GM21360 (cell line): ENCODE data around the gene PTBP3.
"Not testable (repeated sequence)": the region's sequence is repeated elsewhere in the genome, so short reads cannot be mapped to it uniquely, and the experiment has no call there.

Experiments used
- ATAC-seq: cut with Tn5 transposase; IDR thresholded peaks from one replicate; pipeline ENCODE4 v1.9.1; 2021; ENCODE audit warnings: mild to moderate bottlenecking, moderate library complexity; ENCODE audit not compliant: unreplicated experiment

Gene PTBP3

DNA sequence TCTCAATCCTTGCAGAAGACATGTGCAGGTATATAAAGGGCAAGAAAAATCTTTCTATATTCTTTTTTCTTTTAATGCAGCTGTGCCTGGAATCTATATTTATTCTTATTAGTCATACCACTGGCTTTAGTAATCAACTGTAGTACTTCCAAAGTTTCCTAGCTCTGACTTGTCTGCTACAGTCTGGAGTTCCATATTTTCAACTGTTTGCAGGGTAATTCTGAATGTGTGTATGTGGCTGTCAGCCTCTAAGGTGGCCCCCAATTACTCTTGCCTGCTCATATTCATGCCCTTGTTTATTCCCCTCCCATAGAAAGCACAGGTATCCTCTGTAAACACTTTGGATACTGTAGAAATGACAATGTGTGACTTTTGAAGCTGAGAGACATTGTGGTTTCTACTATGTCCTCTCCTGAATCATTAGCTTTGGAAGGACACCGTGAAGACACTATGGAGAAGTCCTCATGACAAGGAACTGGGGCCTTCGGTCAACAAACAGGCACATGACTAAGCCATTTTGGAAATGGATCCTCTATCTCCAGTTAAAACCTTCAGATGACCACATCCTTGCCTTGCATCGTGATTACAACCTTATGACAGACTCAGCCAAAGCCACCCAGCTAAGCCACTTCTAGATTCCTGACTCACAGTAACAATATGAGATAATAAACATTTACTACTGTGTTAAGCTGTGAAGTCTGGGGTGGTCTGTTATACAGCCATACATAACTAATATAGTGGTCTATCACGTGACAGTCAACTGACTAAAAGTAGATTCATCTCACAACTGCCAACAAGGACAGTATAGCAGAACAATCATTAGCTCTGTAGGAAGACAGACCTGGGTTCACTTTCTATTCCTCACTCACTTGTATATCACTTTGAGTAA lies 108.8 kb downstream of the PTBP3 start:
- ATAC-seq = peak; percentile 58

DNA sequence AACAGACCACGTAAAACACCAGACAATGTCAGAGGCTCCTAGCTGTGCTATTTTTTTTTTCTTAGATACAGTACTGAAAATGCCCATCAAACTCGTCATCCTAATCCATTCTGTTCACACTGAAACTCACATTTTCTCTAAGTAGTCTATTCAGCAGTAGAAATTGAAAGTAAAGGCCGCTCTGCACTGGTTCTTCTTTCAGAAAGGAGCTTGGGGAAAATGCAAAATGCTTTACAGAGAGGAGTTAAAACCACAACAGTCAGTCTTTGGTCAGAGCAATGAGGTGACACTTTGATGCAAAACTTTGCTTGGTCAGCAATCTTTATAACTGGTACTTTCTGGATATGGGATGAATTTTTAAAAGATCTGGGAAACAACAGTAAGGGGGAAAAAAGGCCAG lies 114.5 kb downstream of the PTBP3 start:
- ATAC-seq = peak; percentile 88

DNA sequence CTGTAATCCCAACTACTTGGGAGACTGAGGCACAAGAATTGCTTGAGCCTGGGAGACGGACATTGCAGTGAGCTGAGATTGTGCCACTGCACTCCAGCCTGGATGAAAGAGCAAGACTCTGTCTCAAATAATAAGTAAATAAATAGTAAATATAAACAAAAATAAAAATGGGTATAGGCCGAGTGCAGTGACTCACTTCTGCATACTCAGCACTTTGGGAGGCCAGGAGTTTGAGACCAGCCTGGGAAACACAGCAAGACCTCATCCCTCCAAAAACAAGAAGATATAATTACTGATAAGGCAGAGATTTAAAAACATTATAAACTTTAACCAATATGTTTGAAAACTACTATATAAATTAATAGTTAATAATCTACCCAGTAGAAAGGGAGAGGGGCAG lies 120.5 kb downstream of the PTBP3 start:
- ATAC-seq = no peak

DNA sequence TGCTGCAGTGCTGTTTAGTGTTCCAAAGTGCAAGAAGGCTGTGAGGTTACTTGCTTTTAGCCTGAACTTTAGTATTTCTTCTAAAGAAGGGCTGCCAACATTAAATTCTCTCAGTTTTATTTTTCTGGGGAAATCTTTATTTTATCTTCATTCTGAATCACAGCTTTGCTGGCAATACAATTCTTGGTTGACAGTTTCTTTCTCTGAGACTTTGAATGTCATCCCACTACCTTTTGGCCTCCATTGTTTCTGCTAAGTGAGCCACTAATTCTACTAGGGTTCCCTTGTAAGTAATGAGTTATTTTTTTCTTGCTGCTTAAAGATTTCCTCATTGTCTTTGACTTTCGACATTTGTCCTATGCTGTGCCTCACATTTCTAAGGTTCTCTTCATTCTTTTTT lies 126.0 kb downstream of the PTBP3 start:
- ATAC-seq = no peak

DNA sequence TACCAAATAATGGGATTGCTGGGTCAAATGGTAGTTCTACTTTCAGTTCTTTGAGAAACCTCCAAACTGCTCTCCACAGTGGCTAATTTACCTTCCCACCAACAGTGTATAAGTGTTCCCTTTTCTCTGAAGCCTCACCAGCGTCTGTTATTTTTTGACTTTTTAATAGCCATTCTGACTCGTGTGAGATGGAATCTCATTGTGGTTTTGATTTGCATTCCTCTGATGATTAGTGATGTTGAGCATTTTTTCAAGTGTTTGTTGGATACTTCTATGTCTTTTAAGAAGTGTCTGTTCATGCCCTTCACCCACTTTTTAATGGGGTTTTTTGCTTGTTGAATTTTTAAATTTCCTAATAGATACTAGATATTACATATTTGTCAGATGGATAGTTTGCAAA lies 129.9 kb downstream of the PTBP3 start:
- no peak for ATAC-seq

DNA sequence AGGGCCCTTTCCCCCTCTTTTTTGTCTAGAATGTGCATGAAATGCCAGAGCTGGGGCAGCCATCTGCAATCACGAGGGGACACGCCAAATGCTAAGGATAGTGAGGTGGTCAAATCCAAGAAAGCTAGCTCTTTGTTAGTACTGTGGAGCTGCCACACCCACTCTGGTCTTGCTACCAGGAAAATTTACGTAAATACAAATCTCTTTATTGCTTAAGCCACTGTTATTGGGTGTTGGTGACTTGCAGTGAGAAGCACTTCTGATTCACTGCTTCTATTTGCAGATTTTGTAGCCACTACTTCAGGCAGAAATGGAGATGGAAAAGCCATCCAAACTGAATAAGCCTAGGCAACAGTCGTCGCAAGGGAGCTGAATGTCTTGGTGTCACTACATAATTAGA lies 132.7 kb downstream of the PTBP3 start:
- ATAC-seq = no peak

DNA sequence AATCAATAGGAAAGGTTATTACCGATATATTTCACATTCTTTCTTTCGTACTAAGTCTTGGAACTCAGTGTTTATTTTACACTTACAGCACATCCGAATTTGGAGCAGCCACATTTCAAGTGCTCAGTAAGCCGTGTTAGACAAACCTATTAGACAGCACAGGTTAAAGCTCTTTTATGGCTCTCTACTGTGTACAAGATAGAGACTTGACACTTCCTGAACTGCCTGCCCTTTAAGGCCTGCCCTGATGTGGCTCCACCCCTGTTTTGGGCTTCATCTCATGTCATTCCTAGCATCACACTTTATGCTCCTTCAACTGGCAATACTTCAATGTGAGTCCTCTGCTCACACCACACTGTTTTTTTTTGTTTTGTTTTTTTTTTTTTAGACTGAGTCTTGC lies 134.8 kb downstream of the PTBP3 start:
- no peak for ATAC-seq

DNA sequence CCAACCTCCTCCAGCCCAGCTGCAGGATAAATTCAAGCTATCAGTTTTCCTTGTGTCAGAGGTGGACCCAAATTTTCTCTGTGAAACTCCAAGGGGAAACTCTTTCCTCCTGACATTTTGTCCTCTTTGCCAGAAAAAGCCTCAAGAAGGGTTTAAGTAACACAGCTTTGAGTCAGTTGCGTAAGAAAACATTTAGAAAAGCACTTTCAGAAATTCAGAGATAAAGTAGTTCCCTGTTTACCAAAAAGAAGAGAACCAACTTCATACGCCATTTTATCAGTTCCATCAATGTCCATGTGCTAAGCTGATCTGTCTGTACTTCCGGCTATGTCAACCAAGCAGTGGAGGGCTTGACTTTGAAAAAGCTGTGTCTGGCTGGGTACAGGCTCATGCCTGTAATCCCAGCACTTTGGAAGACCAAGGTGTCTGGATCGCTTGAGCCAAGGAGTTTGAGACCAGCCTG lies 138.4 kb downstream of the PTBP3 start:
- no peak for ATAC-seq

DNA sequence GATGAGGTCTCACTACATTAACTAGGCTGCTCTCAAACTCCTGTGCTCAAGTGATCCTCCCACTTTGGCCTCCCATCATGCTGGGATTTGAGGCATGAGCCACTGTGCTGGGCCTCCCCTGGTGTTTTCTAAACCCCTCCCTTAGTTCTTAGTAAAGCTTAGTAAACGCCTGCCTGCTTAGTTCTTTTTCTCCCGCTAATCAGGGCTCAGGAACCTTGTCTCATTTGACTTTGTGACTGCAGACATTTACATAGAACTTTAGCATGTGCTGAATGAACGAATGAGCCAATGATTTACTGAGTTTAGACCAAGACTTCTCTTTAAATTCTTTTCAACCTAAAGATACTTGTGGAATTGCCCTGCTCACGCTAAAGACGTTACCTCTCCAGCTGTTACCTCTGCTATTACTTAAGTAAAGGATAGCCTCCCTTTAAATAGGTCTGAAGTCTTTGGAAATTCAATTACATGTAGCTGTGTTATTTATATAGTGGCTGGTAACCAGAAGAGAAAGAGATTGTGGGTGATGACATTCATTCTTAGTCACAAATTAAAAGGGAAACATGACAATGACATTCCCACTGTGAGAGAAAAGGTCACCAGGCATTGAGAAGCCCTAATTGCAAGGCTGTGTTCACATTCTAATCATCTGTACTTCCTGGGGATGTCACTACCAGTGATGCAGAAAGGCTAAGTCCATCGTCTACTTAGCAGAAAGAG lies 139.7 kb downstream of the PTBP3 start:
- no peak for ATAC-seq

DNA sequence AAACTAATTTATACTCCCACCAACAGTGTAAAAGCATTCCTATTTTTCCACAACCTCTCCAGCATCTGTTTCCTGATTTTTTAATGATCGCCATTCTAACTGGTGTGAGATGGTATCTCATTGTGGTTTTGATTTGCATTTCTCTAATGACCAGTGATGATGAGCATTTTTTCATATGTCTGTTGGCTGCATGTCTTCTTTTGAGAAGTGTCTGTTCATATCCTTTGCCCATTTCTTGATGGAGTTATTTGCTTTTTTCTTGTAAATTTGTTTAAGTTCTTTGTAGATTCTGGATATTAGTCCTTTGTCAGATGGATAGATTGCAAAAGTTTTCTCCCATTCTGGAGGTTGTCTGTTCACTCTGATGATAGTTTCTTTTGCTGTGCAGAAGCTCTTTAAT lies 143.1 kb downstream of the PTBP3 start:
- not testable (repeated sequence) for ATAC-seq

DNA sequence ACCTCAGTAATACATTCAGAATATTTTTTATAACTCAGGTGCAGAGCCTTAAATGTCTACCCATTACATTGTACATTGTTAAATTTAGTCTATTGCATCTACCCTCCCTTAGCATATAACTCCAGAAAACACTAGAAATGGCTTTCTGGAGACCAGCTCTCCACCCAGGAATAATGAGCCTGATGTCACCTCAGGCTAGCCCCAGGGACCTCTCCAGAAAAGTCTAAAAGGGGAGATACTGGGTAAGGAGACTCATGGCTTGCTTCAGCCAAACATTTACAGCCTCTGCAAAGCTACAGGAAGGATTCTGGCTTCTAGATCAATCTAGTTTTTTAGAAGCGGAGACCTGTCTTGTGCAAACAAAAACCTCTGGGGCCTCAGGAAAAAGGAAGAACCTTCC lies 144.5 kb downstream of the PTBP3 start:
- ATAC-seq = no peak

DNA sequence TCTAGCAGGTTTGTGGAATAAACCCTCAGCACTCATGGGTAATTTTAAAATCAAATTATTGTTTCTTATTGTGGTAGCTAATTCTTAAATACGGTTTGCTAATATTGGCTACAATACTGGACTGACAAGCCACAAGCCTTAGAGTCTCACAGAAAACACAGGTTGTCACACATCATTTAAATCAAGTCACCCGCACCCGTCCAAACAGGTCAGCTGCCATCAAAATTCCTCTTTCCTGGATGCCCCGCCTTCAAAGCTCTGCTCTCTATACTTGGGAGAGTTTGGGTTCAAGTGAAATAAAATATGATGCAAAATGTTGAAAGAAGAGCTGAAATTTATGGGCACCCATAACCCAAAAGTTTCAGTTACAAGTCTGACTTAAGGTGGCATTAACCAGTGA lies 146.0 kb downstream of the PTBP3 start:
- no peak for ATAC-seq

DNA sequence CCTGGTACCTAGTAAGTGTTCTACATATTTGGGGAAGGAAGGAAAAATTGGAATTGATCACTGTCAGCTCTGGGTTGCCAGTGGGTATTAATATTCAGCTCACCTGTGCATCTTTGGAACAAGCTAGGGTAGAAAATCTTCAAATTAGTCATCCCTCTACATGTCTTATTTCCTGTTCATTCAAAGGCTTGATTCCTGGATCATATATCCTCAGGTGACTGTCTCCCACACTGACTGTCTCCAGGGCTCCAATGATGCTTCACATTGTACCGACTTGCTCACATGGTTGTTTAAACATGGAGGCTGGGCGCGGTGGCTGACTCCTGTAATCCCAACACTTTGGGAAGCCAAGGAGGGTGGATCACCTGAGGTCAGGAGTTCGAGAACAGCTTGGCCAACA lies 146.7 kb downstream of the PTBP3 start:
- no peak for ATAC-seq

DNA sequence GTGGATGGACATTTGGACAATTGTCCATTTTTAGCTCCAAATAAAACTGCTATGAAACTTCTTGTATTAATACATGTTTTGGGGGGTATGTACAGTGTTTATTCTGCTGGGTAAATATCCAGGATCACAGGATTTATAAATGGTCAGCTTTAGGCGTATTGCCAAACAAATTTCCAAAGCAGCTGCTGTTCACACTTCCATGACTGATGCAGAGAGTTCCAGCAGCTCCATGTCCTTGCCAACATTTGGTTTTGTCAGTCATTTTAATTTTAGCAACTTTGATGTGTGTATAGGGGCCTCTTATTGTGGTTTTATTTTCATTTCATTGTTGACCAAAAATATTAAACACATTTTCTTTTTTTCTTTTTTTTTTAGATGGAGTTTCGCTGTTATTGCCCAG lies 148.5 kb downstream of the PTBP3 start:
- ATAC-seq = no peak

DNA sequence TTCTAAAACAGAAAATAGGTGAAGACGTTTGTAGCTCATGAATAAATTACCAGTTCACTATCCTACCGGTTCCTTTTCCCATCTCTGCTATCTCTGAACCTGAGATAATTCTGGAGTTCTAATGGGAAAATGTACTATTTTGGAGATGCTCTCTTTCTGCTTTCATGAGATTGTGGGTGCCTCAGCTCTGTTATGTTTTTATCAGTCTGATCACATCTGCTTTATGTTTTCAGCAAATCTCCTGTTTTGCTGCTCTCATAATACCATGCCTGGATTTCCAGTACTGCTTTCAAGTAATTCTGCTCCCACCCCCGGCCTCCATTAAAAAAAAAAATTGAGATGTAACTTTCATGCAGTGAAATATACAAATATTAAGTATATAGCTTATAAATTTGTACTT lies 149.2 kb downstream of the PTBP3 start:
- ATAC-seq = no peak

DNA sequence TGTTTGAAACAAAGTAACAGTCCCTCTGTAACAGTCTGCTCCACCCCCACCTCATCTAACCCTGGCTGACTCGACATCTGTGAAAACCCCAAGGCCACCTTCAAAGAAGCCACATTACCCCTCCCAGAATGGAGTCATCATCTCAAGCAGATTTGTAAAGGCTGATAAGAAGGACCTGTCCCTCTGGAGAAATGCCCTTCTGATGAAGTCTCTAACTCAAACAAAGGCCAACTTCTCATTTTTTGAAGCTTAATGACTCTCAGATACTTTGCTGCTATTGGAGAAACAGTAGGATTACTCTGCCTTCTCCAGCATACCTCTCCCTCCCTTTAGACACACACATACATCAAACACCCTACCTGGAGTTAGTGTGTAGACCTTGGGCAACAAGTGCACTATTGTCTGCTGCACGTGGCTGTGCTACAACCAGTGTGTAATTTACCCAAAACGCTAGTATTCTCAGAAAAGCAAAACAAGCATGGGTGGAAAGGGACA lies 153.0 kb downstream of the PTBP3 start:
- ATAC-seq = no peak

DNA sequence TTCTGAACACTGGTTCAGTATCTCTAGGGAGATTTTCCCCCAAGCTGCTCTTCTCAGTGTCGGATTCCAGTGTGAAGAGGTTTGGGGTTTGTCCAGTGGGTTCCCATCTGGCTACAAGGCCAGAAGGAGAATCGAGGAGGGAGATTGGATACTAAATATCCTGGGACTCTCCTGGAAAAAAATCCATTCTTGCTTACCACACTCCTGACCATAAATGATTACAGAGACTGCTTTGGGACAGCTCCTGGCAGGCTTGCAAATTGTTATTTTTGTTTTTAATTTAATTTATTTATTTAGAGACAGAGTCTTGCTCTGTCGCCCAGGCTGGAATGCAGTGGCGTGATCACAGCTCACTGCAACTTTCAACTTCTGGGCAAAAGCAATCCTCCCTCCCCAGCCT lies 153.6 kb downstream of the PTBP3 start:
- no peak for ATAC-seq

DNA sequence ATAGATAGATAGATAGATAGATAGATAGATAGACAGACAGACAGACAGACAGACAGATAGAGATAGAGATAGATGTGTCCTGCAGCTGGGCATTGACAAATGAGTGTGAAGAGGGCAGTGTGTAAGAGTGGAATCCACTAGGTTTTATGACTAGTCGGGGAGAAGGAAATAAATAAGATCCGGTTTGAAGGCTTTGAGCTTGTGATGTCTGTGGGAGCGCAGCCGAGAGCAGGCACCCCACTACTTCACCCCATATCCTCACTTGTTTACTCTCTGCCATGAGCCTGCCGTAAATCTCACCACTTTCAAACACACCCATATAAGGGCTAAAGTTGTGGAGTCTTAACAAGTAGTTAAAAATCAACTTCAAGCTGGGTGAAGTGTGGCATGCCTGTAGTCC lies 156.9 kb downstream of the PTBP3 start:
- ATAC-seq = no peak

DNA sequence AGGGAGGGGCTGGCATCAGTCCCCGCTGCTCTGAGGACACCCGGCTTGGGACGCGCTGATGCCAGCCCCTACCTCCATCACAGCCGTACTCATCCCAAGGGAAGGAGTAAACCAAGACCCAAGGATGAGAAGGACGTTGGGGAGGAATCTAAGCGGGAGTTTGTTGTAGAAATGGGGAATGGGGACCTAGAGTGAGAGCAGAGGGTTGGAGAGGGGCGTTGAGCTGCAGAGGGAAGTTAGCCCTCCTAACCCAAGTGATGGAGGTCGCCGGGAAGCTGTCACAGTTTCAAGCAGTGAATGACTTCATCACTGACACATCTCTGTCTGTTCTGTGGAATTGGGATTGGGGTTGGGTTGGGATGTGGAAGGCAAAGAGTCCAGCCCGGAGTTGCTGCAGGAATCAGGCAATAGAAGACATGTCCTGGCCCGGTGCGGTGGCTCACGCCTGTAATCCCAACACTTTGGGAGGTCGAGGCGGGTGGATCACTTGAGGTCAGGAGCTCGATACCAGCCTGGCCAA lies 157.6 kb downstream of the PTBP3 start:
- ATAC-seq = no peak

DNA sequence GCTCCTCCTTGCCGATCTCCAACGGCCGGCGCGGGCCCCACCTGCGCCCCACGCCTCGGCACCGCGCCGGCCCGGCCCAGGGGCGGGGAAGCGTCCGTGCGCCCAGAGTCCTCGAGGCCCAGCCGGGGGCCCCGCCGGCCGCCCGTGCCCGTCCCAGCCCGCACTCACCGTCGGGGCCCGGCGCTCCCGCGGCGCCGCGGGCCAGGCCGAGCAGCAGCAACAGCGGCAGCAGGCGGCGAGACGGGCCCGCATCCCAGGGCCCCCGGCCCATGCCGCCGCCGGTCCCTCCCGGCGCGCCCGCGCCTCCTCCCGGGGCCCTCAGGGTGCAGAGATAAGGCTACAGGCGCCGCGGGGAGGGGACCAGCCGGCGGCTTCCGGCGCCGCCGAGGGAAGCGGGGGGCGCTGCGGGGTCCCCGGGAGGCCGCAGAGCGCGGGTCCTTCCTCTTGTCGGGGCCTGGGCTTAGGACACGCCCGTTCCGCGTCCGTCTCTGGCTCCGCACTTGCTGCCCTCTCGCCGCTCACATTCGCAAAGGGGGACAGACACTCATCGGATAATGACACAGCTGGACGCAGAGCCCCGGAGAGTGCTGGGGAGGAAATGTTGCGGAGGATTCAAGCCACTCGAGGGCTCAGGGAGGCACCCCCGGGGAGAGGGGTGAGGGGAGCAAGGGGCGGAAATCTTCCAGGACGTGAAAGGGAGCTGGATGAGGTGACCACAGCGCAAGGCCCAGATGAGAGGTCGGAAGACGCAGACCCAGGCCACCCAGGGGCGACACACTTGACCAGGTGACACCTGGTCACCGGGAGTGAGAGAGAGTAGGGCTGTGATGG lies 158.2 kb downstream of the PTBP3 start, which contains the start of gene SUSD1:
TSS of gene SUSD1 (minus strand) at position 333 of the 831 bp plus-strand sequence. CDS start at position 271, 62 bp downstream.
- peak; percentile 47 for ATAC-seq
